Astrocyte of the cerebellum (primary cell): ENCODE data around the gene CSTB.

Source experiments
- DNase-seq: peaks from one replicate; pipeline ENCODE4 v3.0.0-alpha.2; 2011; ENCODE audit warnings: low read depth
- H3K4me3 ChIP-seq: 2 replicates; pipeline ENCODE4 v1.5.1; 2011; ENCODE audit warnings: mild to moderate bottlenecking, low read depth, low read length, moderate library complexity
- in situ Hi-C: cut with HindIII; loops from 2 replicates; pipeline ENCODE4 v1.10.0; 2017; ENCODE audit warnings: low sequenced_read_pairs
- TF ChIP-seq, protein P1 (sequence below): IDR thresholded peaks from 2 replicates; pipeline ENCODE4 v1.5.1; 2012; ENCODE audit warnings: low read length, low read depth, moderate library complexity, mild to moderate bottlenecking; ENCODE audit errors: missing control alignments

The CSTB gene

DNA sequence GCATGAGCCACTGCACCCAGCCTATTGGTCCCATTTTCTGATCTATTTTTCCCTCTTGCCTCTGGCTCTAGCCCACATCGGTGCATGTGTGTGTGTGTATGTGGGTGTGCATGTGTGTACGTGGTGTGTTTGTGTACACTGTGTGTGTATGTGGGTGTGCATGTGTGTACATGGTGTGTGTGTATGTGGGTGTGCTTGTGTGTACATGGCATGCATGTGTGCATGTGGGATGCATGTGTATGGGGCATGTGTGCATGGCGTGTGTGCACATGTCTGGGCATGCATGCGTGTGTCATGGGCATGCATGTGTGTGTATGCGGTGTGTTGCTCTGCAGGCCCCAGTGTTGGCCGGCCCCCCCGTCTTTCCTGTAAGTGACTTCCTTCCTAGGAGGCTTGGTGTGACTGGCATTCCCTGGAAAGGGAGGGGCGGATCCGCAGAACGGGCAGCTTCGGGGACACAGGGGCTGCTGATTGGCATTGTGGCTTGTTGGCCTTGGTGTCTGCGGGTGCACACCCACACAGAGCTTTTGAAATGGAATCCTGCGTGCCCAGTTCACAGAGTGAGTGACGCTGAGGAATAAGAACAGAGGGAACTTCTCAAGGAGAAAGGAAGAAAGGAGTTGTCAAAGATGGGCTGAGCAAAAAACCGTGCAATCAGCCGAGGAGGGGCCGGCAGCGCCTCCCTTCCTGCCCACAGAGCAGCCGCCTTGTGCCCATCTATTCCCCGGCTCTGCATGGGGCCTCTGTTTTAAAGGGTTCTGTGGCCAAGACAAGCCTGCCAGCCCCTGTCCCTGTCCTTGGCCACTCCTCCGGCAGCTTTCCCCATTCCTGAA is 49.2 kb downstream of the CSTB start:
- in situ Hi-C loops = no loop called here
- TF ChIP-seq, protein P1, sequence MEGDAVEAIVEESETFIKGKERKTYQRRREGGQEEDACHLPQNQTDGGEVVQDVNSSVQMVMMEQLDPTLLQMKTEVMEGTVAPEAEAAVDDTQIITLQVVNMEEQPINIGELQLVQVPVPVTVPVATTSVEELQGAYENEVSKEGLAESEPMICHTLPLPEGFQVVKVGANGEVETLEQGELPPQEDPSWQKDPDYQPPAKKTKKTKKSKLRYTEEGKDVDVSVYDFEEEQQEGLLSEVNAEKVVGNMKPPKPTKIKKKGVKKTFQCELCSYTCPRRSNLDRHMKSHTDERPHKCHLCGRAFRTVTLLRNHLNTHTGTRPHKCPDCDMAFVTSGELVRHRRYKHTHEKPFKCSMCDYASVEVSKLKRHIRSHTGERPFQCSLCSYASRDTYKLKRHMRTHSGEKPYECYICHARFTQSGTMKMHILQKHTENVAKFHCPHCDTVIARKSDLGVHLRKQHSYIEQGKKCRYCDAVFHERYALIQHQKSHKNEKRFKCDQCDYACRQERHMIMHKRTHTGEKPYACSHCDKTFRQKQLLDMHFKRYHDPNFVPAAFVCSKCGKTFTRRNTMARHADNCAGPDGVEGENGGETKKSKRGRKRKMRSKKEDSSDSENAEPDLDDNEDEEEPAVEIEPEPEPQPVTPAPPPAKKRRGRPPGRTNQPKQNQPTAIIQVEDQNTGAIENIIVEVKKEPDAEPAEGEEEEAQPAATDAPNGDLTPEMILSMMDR = no peak
- no peak for DNase-seq
- H3K4me3 ChIP-seq = no peak overlapping the region
